Stimulated activated CD8-positive, alpha-beta memory T cell treated with anti-CD3 and anti-CD28 coated beads, Interleukin-7, amount 100 ng/mL, for 24 hours (primary cell): ENCODE results near the gene UBE2F.
A peak's percentile ranks its signal among the peaks of the same experiment; 100 is the strongest.
"Not testable (repeated sequence)": the region's sequence is repeated elsewhere in the genome, so short reads cannot be mapped to it uniquely, and the experiment has no call there.

Source experiments
- DNase-seq: peaks from one replicate; pipeline ENCODE4 v3.0.0-alpha.2; 2020; ENCODE audit warnings: low read depth

The UBE2F gene

GRCh38 chr2:238021327-238021726, 54.5 kb downstream of the UBE2F start:
- no peak for DNase-seq

GRCh38 chr2:238022594-238023157, 55.9 kb downstream of the UBE2F start:
- no peak for DNase-seq

GRCh38 chr2:238023608-238024007, 56.8 kb downstream of the UBE2F start:
- no peak for DNase-seq

GRCh38 chr2:238024986-238025385, 58.2 kb downstream of the UBE2F start:
- peak; percentile 20 for DNase-seq

GRCh38 chr2:238025741-238026360, 59.0 kb downstream of the UBE2F start:
- no peak for DNase-seq

GRCh38 chr2:238027058-238027457, 60.2 kb downstream of the UBE2F start:
- DNase-seq = no peak

- no peak for DNase-seq
Measured at GRCh38 chr2:238027591-238028415, 61.0 kb downstream of the UBE2F start.

- DNase-seq = no peak
Measured at GRCh38 chr2:238029853-238030252, 63.0 kb downstream of the UBE2F start.

GRCh38 chr2:238030422-238031155, 63.8 kb downstream of the UBE2F start:
- DNase-seq = no peak

- DNase-seq = no peak
Measured at GRCh38 chr2:238031751-238032150, 64.9 kb downstream of the UBE2F start.

- no peak for DNase-seq
Measured at GRCh38 chr2:238032755-238033337, 66.0 kb downstream of the UBE2F start.

- not testable (repeated sequence) for DNase-seq
Measured at GRCh38 chr2:238033991-238034390, 67.2 kb downstream of the UBE2F start.

- no peak for DNase-seq
Measured at GRCh38 chr2:238038203-238038602, 71.4 kb downstream of the UBE2F start.

- no peak for DNase-seq
Measured at GRCh38 chr2:238039151-238039550, 72.3 kb downstream of the UBE2F start.

- no peak for DNase-seq
Measured at GRCh38 chr2:238039985-238040384, 73.2 kb downstream of the UBE2F start.

GRCh38 chr2:238040918-238041317, 74.1 kb downstream of the UBE2F start:
- no peak for DNase-seq

- no peak for DNase-seq
Measured at GRCh38 chr2:238042090-238042489, 75.3 kb downstream of the UBE2F start.

GRCh38 chr2:238042849-238043584, 76.2 kb downstream of the UBE2F start:
- DNase-seq = no peak

- DNase-seq = no peak
Measured at GRCh38 chr2:238043851-238044250, 77.0 kb downstream of the UBE2F start.

GRCh38 chr2:238045575-238045974, 78.8 kb downstream of the UBE2F start:
- no peak for DNase-seq

- no peak for DNase-seq
Measured at GRCh38 chr2:238046725-238047270, 80.0 kb downstream of the UBE2F start.
